Tibial nerve (tissue), 4 donors: Measurements from ENCODE around the gene MARCHF3.

Source experiments
- CTCF ChIP-seq, 5 experiments: fragments of 200-600 bp in 3 of 5; fragments of 450-650 bp in 2 of 5; sonication (generic) in 3 of 5; IDR thresholded peaks; one replicate each; pipeline ENCODE4 v1.5.1; 2016 to 2019; ENCODE audit warnings: antibody characterized with exemption in 5 of 5, mild to moderate bottlenecking in 3 of 5, moderate library complexity in 2 of 5
- EP300 ChIP-seq, 2 donors: sonication (generic); formaldehyde crosslinking; IDR thresholded peaks; one replicate each; pipeline ENCODE4 v1.6.1; 2017; ENCODE audit warnings: antibody characterized with exemption in 2 of 2, mild to moderate bottlenecking in 1 of 2

GRCh38 chr5:126924331-126925033 is 105.9 kb downstream of the MARCHF3 start:
- TF ChIP-seq CTCF (IDR thresholded peaks at IDR 0.05) (no peak), EP300 (IDR thresholded peaks at IDR 0.05) (no peak)
